ENCODE data around the gene TNIK. TPM values are rescaled to one million over a fixed set of nuclear protein-coding genes. Genes with fewer than 3 reads are reported as not detected.

Gene TNIK
- total and polyA plus RNA-seq, 8 donors: 2.1 to 40.2 (median 10.1) TPM

- no peak overlapping the region for H3K4me3 ChIP-seq
- H3K4me1 ChIP-seq: no peaks in the 10 kb centered on the region
- intact Hi-C loops (cut with DNase I; ENCODE audit: low total_unique reads): no loop called here
- WGBS, 5 donors: 47 to 60% (median 58%) methylated on average over 2 of the region's 2 CpGs
- no peak for TF ChIP-seq POLR2A (IDR thresholded peaks at IDR 0.05)
- no peaks in the 10 kb centered on the region for H3K9me3 ChIP-seq
- no peak overlapping the region for H3K27ac ChIP-seq
- peaks cover 0 to 18% (median 12%) of the 10 kb centered on the region in 4 donors for H3K36me3 ChIP-seq
- DNase-seq: no peak
- H3K27me3 ChIP-seq: no peaks in the 10 kb centered on the region
Observed at GRCh38 chr3:171150945-171151344, 309.3 kb downstream of the TNIK start.

- TF ChIP-seq POLR2A (IDR thresholded peaks at IDR 0.05) (no peak), POLR2AphosphoS5 (IDR thresholded peaks at IDR 0.05) (no peak), CTCF (IDR thresholded peaks at IDR 0.05) (no peak), EP300 (IDR thresholded peaks at IDR 0.05) (no peak)
- no peaks in the 10 kb centered on the region for H3K27me3 ChIP-seq
- H3K4me3 ChIP-seq: no peak overlapping the region
- no peak for DNase-seq
- WGBS, 5 donors: 86 to 95% (median 92%) methylated on average over 7 of the region's 7 CpGs
- no peak overlapping the region for H3K27ac ChIP-seq
- H3K36me3 ChIP-seq: peaks cover 0 to 10% (median 3%) of the 10 kb centered on the region in 4 donors
- no peaks in the 10 kb centered on the region for H3K9me3 ChIP-seq
- H3K4me1 ChIP-seq: no peaks in the 10 kb centered on the region
- intact Hi-C loops (cut with DNase I; ENCODE audit: low total_unique reads): no loop called here
Observed at GRCh38 chr3:171149526-171150116, 310.6 kb downstream of the TNIK start.

- 94 to 98% (median 94%) methylated on average over 3 of the region's 3 CpGs for WGBS, 5 donors
- intact Hi-C loops (cut with DNase I; ENCODE audit: low total_unique reads): no loop called here
Observed at GRCh38 chr3:171145798-171146197, 314.4 kb downstream of the TNIK start.

GRCh38 chr3:171142985-171143384 is 317.2 kb downstream of the TNIK start:
- Histone ChIP-seq H3K27me3 (no peaks in the 10 kb centered on the region), H3K4me1 (peaks cover 0 to 6% (median 3%) of the 10 kb centered on the region in 4 donors), H3K27ac (no peak overlapping the region), H3K9me3 (no peaks in the 10 kb centered on the region), H3K4me3 (no peak overlapping the region), H3K36me3 (peaks cover 0 to 29% (median 23%) of the 10 kb centered on the region in 4 donors)
- WGBS, 5 donors: 29 to 55% (median 39%) methylated on average over 5 of the region's 5 CpGs
- intact Hi-C loops (cut with DNase I; ENCODE audit: low total_unique reads): no loop called here
- TF ChIP-seq POLR2AphosphoS5 (IDR thresholded peaks at IDR 0.05): no peak
- no peak for TF ChIP-seq POLR2A (IDR thresholded peaks at IDR 0.05)
- TF ChIP-seq CTCF (IDR thresholded peaks at IDR 0.05): no peak
- TF ChIP-seq EP300 (IDR thresholded peaks at IDR 0.05): no peak
- peak; percentile 45 to 68 for DNase-seq

More at GRCh38 chr3:171145798-171146197, 314.4 kb downstream of the TNIK start:
- H3K27me3 ChIP-seq: no peaks in the 10 kb centered on the region
- no peak overlapping the region for H3K27ac ChIP-seq
- no peak for DNase-seq
- no peaks in the 10 kb centered on the region for H3K9me3 ChIP-seq
- H3K4me1 ChIP-seq: peaks cover 0 to 6% (median 3%) of the 10 kb centered on the region in 4 donors
- TF ChIP-seq EP300 (IDR thresholded peaks at IDR 0.05) (no peak), POLR2AphosphoS5 (IDR thresholded peaks at IDR 0.05) (no peak), POLR2A (IDR thresholded peaks at IDR 0.05) (no peak)
- no peak overlapping the region for H3K4me3 ChIP-seq
- peaks cover 0 to 17% (median 6%) of the 10 kb centered on the region in 4 donors for H3K36me3 ChIP-seq

- TF ChIP-seq POLR2A (IDR thresholded peaks at IDR 0.05) (no peak), EP300 (IDR thresholded peaks at IDR 0.05) (no peak), POLR2AphosphoS5 (IDR thresholded peaks at IDR 0.05) (no peak), CTCF (IDR thresholded peaks at IDR 0.05) (no peak)
- Histone ChIP-seq H3K4me3 (no peak overlapping the region), H3K4me1 (peaks cover 0 to 6% (median 3%) of the 10 kb centered on the region in 4 donors), H3K27ac (no peak overlapping the region), H3K27me3 (no peaks in the 10 kb centered on the region), H3K36me3 (peaks cover 0 to 39% (median 32%) of the 10 kb centered on the region in 4 donors), H3K9me3 (no peaks in the 10 kb centered on the region)
- 96 to 100% (median 97%) methylated on average over 1 to 10 of the region's 10 CpGs for WGBS, 5 donors
- DNase-seq: no peak
- intact Hi-C loops (cut with DNase I; ENCODE audit: low total_unique reads): no loop called here
Observed at GRCh38 chr3:171140246-171140645, 320.0 kb downstream of the TNIK start.

Measured in stomach (tissue), 9 donors.